ENCODE data around the gene LNX1.

DNA sequence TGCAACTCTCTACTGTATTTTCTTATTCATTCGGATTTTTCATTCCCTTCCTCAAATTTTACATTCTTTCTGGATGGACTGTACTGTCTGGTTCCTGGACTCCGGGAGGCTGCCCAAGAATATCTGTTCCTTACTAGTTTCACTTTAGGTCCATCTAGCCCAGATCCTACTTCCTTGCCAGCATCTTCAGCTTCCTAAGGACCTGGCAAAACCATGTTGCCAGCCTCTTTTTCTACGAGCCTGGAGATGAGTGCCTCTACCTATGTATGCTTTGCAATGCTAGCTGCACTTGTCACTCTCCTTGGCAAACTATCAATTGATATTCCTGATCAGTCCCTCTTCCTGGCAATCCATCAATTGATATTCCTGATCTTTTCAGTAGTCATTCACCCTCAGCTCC lies 5.6 kb upstream of the LNX1 start:
- TF ChIP-seq CTCF (optimal IDR thresholded peaks at IDR 0.05 in 1 of 3, IDR thresholded peaks at IDR 0.05 in 1 of 3, conservative IDR thresholded peaks at IDR 0.05 in 1 of 3; ENCODE audit: extremely low read depth in 1 of 3, insufficient read depth in 2 of 3, low read length in 3 of 3) = no peak
- TF ChIP-seq EZH2 (IDR thresholded peaks at IDR 0.05; ENCODE audit: low read length) = no peak
